Measurements from ENCODE around the gene MASP1.

The MASP1 gene

GRCh38 chr3:187269486-187269885 is 22.1 kb downstream of the MASP1 start:
- TF ChIP-seq CTCF (IDR thresholded peaks at IDR 0.05; ENCODE audit: borderline replicate concordance, control extremely low read depth, extremely low read depth, insufficient read depth, missing control alignments) = no peak
- no peak for DNase-seq (ENCODE audit: low spot score)
- in situ Hi-C loops (cut with MboI; ENCODE audit: low sequenced_read_pairs, unreplicated experiment) = no loop called here

- in situ Hi-C loops (cut with MboI; ENCODE audit: low sequenced_read_pairs, unreplicated experiment) = no loop called here
- DNase-seq (ENCODE audit: low spot score) = no peak
- no peak for TF ChIP-seq CTCF (IDR thresholded peaks at IDR 0.05; ENCODE audit: borderline replicate concordance, control extremely low read depth, extremely low read depth, insufficient read depth, missing control alignments)
These were observed 24.2 kb downstream of the MASP1 start for GRCh38 chr3:187267306-187267705.

DNA sequence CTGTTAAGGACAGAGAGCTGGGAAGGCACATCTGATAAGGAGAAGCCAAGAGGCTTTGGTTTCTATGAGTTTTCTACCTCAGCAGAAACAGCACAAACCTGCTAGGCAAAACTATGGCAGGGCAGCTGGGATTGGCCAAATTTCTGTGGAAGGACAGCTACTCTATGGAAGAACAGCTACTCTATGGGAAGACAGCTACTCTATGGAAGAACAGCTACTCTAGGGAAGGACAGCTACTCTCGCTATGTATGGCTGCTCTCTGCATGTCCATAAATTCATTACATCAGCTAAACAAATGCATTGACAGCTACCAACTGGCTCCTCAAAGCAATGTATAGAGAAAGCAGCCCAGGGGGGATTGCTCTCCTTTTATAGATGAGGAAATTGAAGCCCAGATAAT is 24.8 kb downstream of the MASP1 start:
- no peak for DNase-seq (ENCODE audit: low spot score)
- in situ Hi-C loops (cut with MboI; ENCODE audit: low sequenced_read_pairs, unreplicated experiment) = no loop called here
- TF ChIP-seq CTCF (IDR thresholded peaks at IDR 0.05; ENCODE audit: borderline replicate concordance, control extremely low read depth, extremely low read depth, insufficient read depth, missing control alignments) = no peak

DNA sequence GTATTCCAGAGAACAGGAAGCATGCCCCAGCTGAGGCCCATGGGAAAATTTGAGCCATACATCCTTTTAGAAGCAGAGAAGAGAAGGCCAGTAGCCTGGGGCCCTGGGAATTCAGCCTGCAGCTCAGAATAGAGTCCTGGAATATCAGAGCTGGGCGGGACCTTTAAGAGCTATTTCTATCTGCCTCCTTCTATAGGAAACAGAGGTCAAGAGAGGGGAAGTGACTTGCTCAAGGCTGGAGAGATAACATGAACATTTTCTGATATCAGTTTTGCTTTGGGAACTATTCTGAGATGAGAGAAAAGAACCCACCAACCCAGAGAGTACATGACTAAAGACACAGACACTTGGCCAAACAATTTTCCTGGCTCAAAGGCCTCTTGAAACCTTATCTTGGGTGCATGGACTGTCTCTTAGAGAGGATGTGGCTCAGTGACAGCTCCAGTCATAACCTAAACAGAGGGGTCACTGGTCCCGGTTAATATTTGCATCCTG is 26.0 kb downstream of the MASP1 start:
- no peak for DNase-seq (ENCODE audit: low spot score)
- TF ChIP-seq CTCF (IDR thresholded peaks at IDR 0.05; ENCODE audit: borderline replicate concordance, control extremely low read depth, extremely low read depth, insufficient read depth, missing control alignments) = no peak
- in situ Hi-C loops (cut with MboI; ENCODE audit: low sequenced_read_pairs, unreplicated experiment) = no loop called here

DNA sequence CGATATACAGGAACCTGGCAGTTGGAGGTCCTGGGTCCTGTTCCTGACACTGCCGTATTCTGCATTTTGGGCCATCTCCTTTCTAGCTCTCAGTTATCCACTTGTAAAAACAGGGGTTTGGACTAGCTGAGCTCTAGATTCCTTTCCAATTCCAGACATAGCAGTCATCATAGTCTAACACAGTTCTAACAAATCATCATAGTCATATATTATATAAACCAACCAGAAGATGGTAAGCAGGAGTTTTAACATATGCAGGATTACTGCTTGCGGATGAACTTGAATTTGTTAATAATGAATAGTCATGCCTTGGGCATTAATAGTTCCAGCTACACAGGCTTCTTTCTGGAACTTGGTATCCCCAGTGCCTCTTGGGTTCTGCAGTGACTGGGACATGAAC is 26.6 kb downstream of the MASP1 start:
- no peak for DNase-seq (ENCODE audit: low spot score)
- no peak for TF ChIP-seq CTCF (IDR thresholded peaks at IDR 0.05; ENCODE audit: borderline replicate concordance, control extremely low read depth, extremely low read depth, insufficient read depth, missing control alignments)
- in situ Hi-C loops (cut with MboI; ENCODE audit: low sequenced_read_pairs, unreplicated experiment) = no loop called here

GRCh38 chr3:187264021-187264420 is 27.5 kb downstream of the MASP1 start:
- TF ChIP-seq CTCF (IDR thresholded peaks at IDR 0.05; ENCODE audit: borderline replicate concordance, control extremely low read depth, extremely low read depth, insufficient read depth, missing control alignments) = no peak
- in situ Hi-C loops (cut with MboI; ENCODE audit: low sequenced_read_pairs, unreplicated experiment) = no loop called here
- no peak for DNase-seq (ENCODE audit: low spot score)

- in situ Hi-C loops (cut with MboI; ENCODE audit: low sequenced_read_pairs, unreplicated experiment) = no loop called here
- TF ChIP-seq CTCF (IDR thresholded peaks at IDR 0.05; ENCODE audit: borderline replicate concordance, control extremely low read depth, extremely low read depth, insufficient read depth, missing control alignments) = no peak
- no peak for DNase-seq (ENCODE audit: low spot score)
These were observed 28.3 kb downstream of the MASP1 start for GRCh38 chr3:187263270-187263669.

Data from GM13976 (cell line).